Adipose tissue (tissue), 3 donors: ENCODE data around the gene SUSD3. TPM values are rescaled to one million over a fixed set of nuclear protein-coding genes. Genes with fewer than 3 reads are reported as not detected.

Experiments used
- polyA plus RNA-seq, 3 donors: library from polyadenylated mRNA; stranded (reverse); fragments of 200-250 nt; gene quantifications; one replicate each; pipeline ENCODE4 v1.2.3, GENCODE V29; 2013
- donor health status: healthy with polysubstance abuse.
- donor health status: Bipolar disorder and iron deficiency.
- donor health status: healthy.

The SUSD3 gene
- polyA plus RNA-seq, 3 donors = 0.93 to 4.8 (median 2.5) TPM

Other genes starting within 250 kb of the SUSD3 start
- 1 to 10 TPM in 1 of 3 donors, under 1 TPM in 2; 0.79 to 1.4 (median 0.81) TPM for gene ZNF484, start 180.7 kb upstream of the SUSD3 start, polyA plus RNA-seq
- gene FGD3, start 111.2 kb upstream of the SUSD3 start, polyA plus RNA-seq = 1 to 10 TPM; 5.0 to 7.7 (median 7.0) TPM
- gene CARD19, start 37.5 kb downstream of the SUSD3 start, polyA plus RNA-seq = 10 to 100 TPM; 12.5 to 43.7 (median 26.3) TPM
- gene NINJ1, start 75.5 kb downstream of the SUSD3 start, polyA plus RNA-seq = 100 to 1,000 TPM in 1 of 3 donors, 10 to 100 TPM in 2; 22.3 to 100 (median 82.1) TPM
- 10 to 100 TPM in 1 of 3 donors, 1 to 10 TPM in 2; 1.3 to 22.2 (median 1.3) TPM for gene WNK2, start 125.4 kb downstream of the SUSD3 start, polyA plus RNA-seq